Suppressor macrophage treated with lipopolysaccharide for 4 hours (primary cell): ENCODE data around the gene RTL1.

ENCODE experiments used
- DNase-seq: peaks from one replicate; pipeline ENCODE4 v3.0.0-alpha.2; 2020

Gene RTL1

DNA sequence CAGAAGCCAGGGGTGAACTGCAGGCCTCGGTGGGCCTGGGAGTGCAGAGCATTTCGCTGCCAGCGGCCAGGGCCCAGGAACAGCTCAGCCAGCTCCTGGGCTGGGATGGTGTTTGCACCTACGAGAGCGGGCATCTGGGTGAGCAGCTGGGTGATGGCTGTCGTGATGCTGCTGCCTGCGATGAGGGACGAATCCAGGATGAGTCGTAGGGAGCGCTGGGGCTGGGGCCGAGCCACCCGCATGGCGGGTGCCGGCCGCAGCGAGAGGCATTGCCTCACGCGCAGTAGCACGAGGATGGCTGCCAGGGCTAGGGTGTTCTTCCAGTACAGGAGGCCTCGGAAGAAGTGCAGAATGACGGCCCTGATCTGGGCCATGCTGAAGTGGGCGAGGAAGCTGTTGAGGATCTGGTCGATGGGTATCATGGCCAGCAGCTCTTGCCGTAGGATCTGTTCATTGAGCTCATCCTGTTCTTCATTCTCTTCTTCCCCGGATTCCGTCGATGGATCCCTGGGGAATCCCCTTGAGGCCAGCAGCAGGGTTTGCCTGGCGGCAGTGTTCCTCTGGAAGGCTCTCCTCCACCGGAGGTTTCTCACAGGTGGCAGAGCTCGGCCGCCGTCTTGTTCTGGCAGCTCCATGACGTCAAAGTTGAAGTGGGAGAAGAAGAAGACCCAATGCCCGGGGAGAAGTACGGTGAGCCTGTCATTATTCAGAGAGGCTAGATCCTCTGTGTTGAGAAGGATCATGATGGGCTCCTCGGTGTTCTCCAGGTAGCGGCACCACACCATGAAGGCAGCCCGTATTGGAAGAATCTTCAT lies 22.1 kb downstream of the RTL1 start:
- DNase-seq, result no peak

DNA sequence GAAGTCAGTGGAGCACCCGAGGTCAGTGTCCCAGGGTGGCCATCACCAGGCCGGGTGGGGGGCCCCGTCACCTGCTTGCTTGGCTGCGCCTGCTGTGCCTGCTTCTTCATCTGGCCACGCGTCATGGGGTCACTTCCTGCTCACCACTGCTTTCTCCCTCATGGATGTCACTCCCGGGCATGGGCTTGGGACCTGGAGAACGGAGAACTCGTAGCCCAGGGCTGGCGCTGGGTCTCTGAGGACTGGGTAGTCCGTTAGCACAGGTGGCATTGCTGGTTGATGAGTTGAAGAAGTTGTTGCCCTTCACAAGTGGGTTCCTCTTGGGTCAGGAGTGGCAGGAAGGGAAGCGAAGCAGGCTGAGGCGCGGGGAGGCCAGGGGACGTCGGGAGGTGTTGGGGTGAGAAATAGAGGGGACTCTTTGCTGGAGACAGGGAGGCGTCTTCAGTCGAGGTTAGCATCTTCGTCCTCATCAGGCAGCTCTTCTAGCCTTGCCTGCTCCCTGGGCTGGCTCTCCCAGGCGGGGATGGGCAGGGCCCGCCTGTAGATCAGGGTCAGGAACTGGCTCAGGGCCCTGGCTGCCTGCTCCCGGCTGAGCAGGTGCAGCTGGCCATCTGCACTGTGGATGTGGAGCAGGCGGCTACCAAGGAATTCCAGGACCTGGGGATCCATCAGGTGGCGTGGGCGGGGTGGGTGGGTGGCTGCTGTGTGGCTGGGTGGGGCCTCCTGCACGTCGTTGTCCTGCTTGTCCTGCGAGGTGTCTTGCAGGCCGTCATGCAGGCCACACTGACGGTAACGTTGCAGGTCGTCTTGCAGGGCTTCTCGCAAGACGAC lies 23.0 kb downstream of the RTL1 start:
- DNase-seq, result no peak

GRCh38 chr14:100879782-100880181 lies 23.7 kb downstream of the RTL1 start:
- no peak for DNase-seq

DNA sequence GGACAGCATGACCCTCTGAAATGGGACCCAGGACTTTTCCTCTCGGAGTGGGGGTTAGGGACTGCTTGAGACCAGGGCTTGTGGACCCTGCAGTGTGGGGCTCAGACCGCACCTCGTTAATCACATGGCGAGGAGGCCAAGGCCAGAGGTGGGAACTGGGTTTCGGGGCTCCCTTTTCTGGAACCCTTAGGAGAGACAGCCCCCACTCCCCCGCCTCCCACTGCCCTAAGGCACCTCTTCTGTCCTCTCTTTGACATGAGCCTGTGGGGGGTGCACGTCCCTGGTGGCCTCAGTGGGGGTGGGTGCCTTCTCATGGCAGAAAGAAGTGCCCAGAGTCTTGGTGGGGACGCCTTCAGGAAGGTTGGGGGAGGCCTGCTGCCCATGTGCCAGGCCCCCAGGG lies 24.3 kb downstream of the RTL1 start:
- DNase-seq, result no peak

GRCh38 chr14:100878271-100879146 lies 25.0 kb downstream of the RTL1 start:
- DNase-seq, result no peak

DNA sequence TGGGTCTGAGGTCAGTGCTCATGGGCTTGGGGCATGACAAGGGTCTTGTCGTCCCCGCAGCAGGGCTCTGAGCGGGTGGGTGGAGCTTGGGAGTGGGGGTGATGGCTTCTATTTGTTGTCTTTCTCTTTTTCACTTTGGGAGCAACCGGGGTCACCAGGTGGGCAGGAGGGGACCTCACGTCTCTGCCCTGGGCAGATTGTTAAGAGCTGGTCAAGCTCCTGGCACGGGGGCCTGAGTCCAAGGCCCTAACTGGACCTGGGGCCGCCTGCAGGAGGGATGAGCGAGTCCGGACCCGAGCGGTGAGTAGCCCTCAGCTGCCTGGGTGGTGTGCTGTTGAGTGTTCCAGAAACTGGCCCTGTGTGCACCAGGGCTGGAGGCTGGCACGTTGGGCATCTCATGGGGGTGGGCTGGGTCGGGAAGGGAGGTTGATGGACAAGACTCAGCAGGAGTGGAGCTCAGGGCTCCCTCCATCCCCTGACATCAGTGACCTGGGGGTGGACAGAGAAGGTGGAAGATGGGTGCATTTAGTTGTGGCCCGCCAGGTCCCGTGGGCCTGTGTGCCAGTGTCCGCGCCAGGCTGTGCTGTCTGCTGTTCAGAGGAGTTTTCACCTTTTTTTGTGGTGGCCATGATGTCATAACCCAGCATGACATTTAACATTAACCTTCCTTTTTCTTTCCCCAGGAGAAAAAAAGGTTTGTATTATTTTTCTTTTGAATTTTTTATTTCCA lies 27.5 kb downstream of the RTL1 start:
- DNase-seq, result no peak

- DNase-seq, result no peak
Observed at GRCh38 chr14:100875126-100875525, 28.4 kb downstream of the RTL1 start.

DNA sequence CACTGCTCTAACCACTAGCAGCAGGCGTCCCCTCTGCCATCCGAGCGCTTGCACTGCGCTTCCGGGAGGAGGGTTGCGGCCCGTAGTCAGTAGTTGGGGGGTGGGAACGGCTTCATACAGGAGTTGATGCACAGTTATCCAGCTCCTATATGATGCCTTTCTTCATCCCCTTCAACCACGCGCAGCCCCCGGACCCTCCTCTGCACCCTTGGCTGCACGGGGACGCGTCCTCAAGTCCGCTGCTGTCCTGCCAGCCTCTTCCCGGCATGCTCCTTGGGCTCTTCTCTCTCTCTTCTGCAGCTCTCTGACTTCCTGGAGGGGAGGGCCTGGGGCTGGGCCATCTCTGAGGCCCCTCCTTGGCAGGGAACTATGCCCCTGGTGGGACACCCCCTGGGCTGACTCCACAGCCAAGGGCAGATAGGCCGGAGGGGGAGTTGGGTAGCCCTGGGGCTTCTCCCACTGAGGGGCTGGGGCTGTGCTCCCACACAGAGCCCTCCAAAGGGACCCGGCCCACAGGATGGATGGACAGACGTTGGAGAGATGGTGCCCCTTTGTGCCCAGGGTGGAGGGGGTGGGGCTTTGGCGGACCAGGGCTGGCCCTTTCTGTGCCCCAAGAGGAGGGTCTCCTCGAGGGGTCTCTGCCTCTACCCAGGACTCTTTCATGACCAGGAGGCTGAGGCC lies 29.0 kb downstream of the RTL1 start:
- no peak for DNase-seq

GRCh38 chr14:100874051-100874410 lies 29.5 kb downstream of the RTL1 start:
- no peak for DNase-seq

- DNase-seq, result no peak
Observed at GRCh38 chr14:100873096-100873482, 30.4 kb downstream of the RTL1 start.

DNA sequence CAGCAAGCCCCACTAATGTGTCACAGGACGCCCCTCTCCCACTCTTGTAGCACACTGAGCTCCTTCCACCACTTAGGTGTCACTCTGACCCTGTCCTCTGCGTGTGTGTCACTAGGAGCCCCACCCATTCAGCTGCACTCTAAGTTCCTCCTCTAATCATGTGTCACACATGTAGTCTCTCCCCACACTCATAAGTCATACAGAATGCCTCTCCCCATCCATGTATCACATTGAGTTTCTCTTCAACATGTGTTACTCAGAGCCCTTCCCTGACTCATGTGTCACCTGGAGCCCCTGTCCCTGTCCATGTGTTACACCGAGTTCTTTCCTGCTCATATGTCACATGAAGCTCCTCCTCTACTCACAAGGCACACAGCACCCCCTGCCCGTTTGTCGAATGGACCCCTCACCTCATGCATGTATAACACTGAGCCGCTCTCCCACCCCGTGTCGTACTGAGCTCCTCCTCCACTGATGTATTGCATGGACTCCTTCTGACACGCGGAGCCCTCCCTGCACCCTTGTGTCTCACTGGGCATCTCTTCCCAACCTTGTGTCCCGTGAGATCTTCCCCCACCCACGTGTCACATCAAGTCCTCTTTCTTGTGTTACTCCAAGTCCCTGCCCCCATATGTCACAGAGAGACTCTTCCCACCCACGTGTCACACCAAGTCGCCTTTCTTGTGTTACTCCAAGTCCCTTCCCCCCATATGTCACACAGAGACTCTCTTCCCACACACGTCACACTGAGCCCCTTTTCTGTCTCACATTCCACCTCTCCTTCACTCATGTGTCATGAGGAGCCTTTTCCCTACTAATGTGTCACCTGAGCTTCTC lies 31.0 kb downstream of the RTL1 start:
- no peak for DNase-seq

DNA sequence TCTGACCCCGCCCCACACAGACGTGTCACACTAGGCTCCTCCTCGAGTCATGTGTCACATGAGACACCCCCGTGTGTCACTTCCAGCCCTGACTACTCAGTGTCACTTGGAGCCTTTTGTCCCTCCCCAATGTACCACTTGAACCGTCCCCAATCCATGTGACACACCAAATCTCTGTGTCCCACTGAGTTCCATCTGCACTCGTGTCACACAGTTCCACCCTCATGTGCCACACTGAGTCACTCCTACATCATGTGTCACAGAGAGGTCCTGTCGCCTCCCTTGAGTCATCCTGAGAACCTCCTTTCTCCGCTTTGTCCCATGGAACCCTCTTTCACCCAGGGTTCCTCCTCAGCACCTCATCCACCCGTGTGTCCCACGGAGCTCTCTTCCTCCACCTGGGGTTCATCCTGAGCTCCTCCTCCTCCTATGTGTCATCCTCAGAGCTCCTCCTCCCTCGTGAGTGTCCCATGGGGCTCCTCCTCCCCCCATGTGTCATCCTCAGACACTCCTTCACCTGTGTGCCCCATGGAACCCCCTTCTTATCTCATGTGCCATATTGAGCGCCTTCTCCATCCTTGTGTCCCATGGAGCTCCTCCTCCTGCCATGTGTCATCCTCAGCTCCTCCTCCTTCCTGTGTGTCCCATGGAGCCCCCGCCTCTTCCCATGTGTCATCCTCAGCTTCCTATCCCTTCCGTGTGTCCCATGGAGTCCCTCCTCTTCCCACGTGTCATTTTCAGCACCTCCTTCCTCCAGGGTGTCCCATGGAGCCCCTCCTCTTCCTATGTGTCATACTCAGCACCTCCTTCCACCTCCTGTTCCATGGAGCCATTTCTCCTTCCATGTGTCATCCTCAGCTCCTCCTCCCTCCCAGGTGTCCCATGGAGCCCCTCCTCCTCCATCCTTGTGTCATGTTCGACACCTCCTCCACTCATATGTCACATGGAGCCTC lies 32.0 kb downstream of the RTL1 start:
- peak; percentile 12 for DNase-seq

- DNase-seq, result no peak
Observed at GRCh38 chr14:100868621-100869370, 34.7 kb downstream of the RTL1 start.

- DNase-seq, result no peak
Observed at GRCh38 chr14:100867631-100868315, 35.7 kb downstream of the RTL1 start.

DNA sequence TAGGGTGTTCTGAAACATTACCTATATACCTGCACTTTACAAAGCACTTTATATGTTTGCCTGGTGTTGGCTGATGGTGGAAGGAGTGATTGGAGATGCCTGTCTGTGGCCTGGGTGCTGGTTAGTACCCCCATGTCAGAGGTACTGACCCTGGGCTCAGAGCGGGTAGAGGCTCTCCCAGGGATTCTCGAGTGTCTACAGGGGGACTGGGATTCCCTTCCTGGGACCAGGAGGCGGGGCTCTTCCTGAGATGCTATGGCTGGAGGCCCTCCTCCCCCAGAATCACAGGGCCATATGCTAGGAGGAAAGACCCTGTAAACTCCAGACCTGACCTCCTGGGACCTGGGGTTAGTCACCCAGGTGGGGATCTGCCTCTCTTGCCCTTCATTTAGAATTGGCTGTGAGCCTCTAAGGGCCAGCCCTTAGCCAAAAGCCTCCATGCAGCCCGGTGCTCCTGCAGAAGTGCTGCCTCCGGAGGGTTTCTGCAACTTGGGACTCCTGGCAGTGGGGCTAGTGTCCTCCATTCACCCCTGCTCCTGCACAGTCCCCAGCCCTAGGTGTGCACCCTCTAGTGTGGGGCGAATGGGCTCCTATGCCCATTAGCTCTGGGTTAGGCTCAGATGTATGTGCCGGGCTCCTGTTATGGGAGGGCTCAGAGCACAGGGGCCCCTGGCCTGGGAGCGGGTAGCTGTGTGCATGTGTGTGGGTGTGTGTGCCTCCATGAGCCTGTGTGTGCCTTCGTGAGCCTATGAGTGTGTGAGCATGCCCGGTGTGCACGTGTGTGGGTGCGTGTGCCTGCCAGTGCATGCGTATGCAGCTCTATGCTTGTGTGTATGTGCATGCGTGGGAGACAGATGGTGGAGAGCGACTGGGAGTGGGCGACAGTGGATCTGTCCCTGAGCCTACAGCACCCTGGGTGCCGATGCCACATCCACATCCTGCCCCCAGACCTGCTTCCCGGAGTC lies 36.6 kb downstream of the RTL1 start:
- DNase-seq, result no peak

GRCh38 chr14:100865682-100866591 lies 37.6 kb downstream of the RTL1 start:
- DNase-seq, result no peak
